K562 (cell line): ENCODE results near the gene RFESD. TPM values are rescaled to one million over a fixed set of nuclear protein-coding genes. Genes with fewer than 3 reads are reported as not detected.

ENCODE experiments used
- BRF2 ChIP-seq: IDR thresholded peaks from 3 replicates; pipeline ENCODE4 v1.6.1; 2011; ENCODE audit warnings: borderline replicate concordance, mild to moderate bottlenecking; ENCODE audit not compliant: insufficient read length, insufficient read depth
- CHD4 ChIP-seq: fragments of 200-600 bp; sonication (generic); IDR thresholded peaks from 3 replicates; pipeline ENCODE4 v1.6.1; 2012; ENCODE audit warnings: low read depth, mild to moderate bottlenecking, mixed read lengths, low read length, inconsistent platforms; ENCODE audit not compliant: insufficient read depth, insufficient replicate concordance, poor library complexity, severe bottlenecking
- CTCF ChIP-seq, 3 experiments: IDR thresholded peaks in 2 of 3; conservative IDR thresholded peaks in 1 of 3; 2 replicates each; pipeline ENCODE4 v1.5.1; 2011 to 2012; ENCODE audit warnings: low read length in 3 of 3, mild to moderate bottlenecking in 3 of 3, control low read depth in 2 of 3, improper control_type of control experiment in 1 of 3, inconsistent platforms in 1 of 3, low read depth in 1 of 3, mixed read lengths in 1 of 3, moderate library complexity in 1 of 3; ENCODE audit not compliant: insufficient read depth in 2 of 3
- DLX4 ChIP-seq: fragments of 250-450 bp; sonication (Bioruptor Pico); IDR thresholded peaks from 2 replicates; pipeline ENCODE4 v1.6.1; 2021; ENCODE audit warnings: mild to moderate bottlenecking
- HINFP ChIP-seq: fragments of 450-650 bp; conservative IDR thresholded peaks from 2 replicates; pipeline ENCODE4 v1.6.1; 2016; ENCODE audit warnings: missing genetic modification characterization, low read depth, mild to moderate bottlenecking, control low read depth, missing compliant biosample characterization
- HIVEP1 ChIP-seq: fragments of 250-450 bp; sonication (Bioruptor Pico); IDR thresholded peaks from 2 replicates; pipeline ENCODE4 v1.4.0; 2020; ENCODE audit warnings: mild to moderate bottlenecking
- KAT2B ChIP-seq: IDR thresholded peaks from one replicate; pipeline ENCODE4 v1.6.1; 2012; ENCODE audit warnings: low read depth, mild to moderate bottlenecking, control low read depth, inconsistent platforms, low read length, moderate library complexity
- NELFE ChIP-seq: IDR thresholded peaks from 2 replicates; pipeline ENCODE4 v1.6.1; 2011; ENCODE audit warnings: mild to moderate bottlenecking; ENCODE audit not compliant: insufficient read depth, insufficient read length
- RAD21 ChIP-seq, 2 experiments: fragments of 250-450 bp in 1 of 2; fragments of 450-650 bp in 1 of 2; sonication (Bioruptor Pico) in 1 of 2; formaldehyde crosslinking in 1 of 2; IDR thresholded peaks in 1 of 2; conservative IDR thresholded peaks in 1 of 2; 2 replicates each; pipeline versions ENCODE4 v1.4.0 to v1.8.0; 2020 to 2022; ENCODE audit warnings: mild to moderate bottlenecking in 2 of 2, moderate library complexity in 1 of 2
- SNAPC5 ChIP-seq: fragments of 250-450 bp; sonication (Bioruptor Pico); IDR thresholded peaks from 2 replicates; pipeline ENCODE4 v1.8.0; 2021; ENCODE audit warnings: moderate library complexity, mild to moderate bottlenecking, inconsistent platforms
- TEAD2 ChIP-seq: fragments of 450-650 bp; IDR thresholded peaks from 2 replicates; pipeline ENCODE4 v1.6.1; 2016; ENCODE audit warnings: missing genetic modification characterization, control low read depth, missing compliant biosample characterization
- ZBTB33 ChIP-seq: sonication (generic); formaldehyde crosslinking; IDR thresholded peaks from 2 replicates; pipeline ENCODE4 v1.8.1; 2023; ENCODE audit warnings: mild to moderate bottlenecking, missing genetic modification reagents
- ZMIZ1 ChIP-seq, 2 experiments: fragments of 150-350 bp in 1 of 2; IDR thresholded peaks; 2 replicates each; pipeline ENCODE4 v1.6.1; 2012 to 2016; ENCODE audit warnings: low read depth in 2 of 2, low read length in 2 of 2, mild to moderate bottlenecking in 1 of 2, moderate library complexity in 1 of 2
- ZNF232 ChIP-seq: sonication (generic); formaldehyde crosslinking; IDR thresholded peaks from 2 replicates; pipeline ENCODE4 v1.8.0; 2022; ENCODE audit warnings: mild to moderate bottlenecking, missing genetic modification reagents
- polyA plus RNA-seq, 8 experiments: library from polyadenylated mRNA; depleted of rRNA in 4 of 8; stranded (reverse) in 5 of 8; unstranded in 3 of 8; fragments of >200 nt; fragmentation: Nextera tagmentation in 2 of 8; fragmentation: Illumina TruSeq in 1 of 8; extraction: Ambion mirVana in 2 of 8; extraction: Trizol in 1 of 8; gene quantifications; 2 replicates each; pipeline versions ENCODE4 v1.2.1 to v1.2.3, GENCODE V29; 2011 to 2014; ENCODE audit warnings: inconsistent platforms in 1 of 8, missing spikeins in 1 of 8
- total RNA-seq, 7 experiments: library from RNA; depleted of rRNA in 6 of 7; stranded (reverse); fragments of >200 nt in 6 of 7; fragmentation: Illumina TruSeq in 2 of 7; extraction: Trizol in 2 of 7; gene quantifications; 2 replicates each; pipeline versions ENCODE4 v1.2.1 to v1.2.3, GENCODE V29; 2011 to 2021; ENCODE audit warnings: low replicate concordance in 1 of 7

RFESD gene
- total and polyA plus RNA-seq, 9 of the 15 experiments (the other 6 are each of a cell fraction or from before 2014, with no cell fraction given) = 62.3 to 600 (median 140) TPM

GRCh38 chr5:95644351-95645042 is 2.1 kb upstream of the RFESD start (continued):
- TF ChIP-seq CTCF (IDR thresholded peaks at IDR 0.05 in 2 of 3, conservative IDR thresholded peaks at IDR 0.05 in 1 of 3; ENCODE audit: insufficient read depth in 2 of 3, low read depth in 1 of 3, low read length in 3 of 3) (peak; percentile 79 to 89 (median 85)), CHD4 (no peak), ZBTB33 (CRISPR knock-in tag) (no peak), SNAPC5 (CRISPR knock-in tag) (no peak), DLX4 (CRISPR knock-in tag) (no peak), ZNF232 (no peak), BRF2 (no peak), TEAD2 (no peak), HIVEP1 (CRISPR knock-in tag) (no peak), NELFE (no peak), KAT2B (no peak), ZMIZ1 (IDR thresholded peaks at IDR 0.05; ENCODE audit: low read depth in 2 of 2, low read length in 2 of 2) (no peak), HINFP (tag) (no peak), RAD21 (CRISPR knock-in tag; conservative IDR thresholded peaks at IDR 0.05 in 1 of 2, IDR thresholded peaks at IDR 0.05 in 1 of 2) (peak; percentile 90 to 93)
